K562 (cell line): ENCODE results near the gene OBSCN.

Experiments used
- GMEB1 ChIP-seq: fragments of 250-450 bp; sonication (Bioruptor Pico); IDR thresholded peaks from 2 replicates; pipeline ENCODE4 v1.4.0; 2020; ENCODE audit warnings: mild to moderate bottlenecking
- KDM2B ChIP-seq: fragments of 250-450 bp; sonication (Bioruptor Pico); IDR thresholded peaks from 2 replicates; pipeline ENCODE4 v1.8.0; 2021; ENCODE audit warnings: mild to moderate bottlenecking, moderate library complexity
- POLR2AphosphoS2 ChIP-seq: IDR thresholded peaks from 2 replicates; pipeline ENCODE4 v1.6.1; 2012; ENCODE audit warnings: low read length, improper control_type of control experiment
- TAF1 ChIP-seq: IDR thresholded peaks from 2 replicates; pipeline ENCODE4 v1.6.1; 2011; ENCODE audit warnings: mild to moderate bottlenecking, low read length, moderate library complexity; ENCODE audit not compliant: insufficient read depth, control insufficient read depth, severe bottlenecking; ENCODE audit errors: extremely low read depth
- TF ChIP-seq, protein P1 (sequence below), 3 experiments: IDR thresholded peaks in 2 of 3; conservative IDR thresholded peaks in 1 of 3; 2 replicates each; pipeline ENCODE4 v1.5.1; 2011 to 2012; ENCODE audit warnings: low read length in 3 of 3, mild to moderate bottlenecking in 3 of 3, control low read depth in 2 of 3, improper control_type of control experiment in 1 of 3, inconsistent platforms in 1 of 3, low read depth in 1 of 3, mixed read lengths in 1 of 3, moderate library complexity in 1 of 3; ENCODE audit not compliant: insufficient read depth in 2 of 3

- TF ChIP-seq TAF1, result no peak
- TF ChIP-seq KDM2B, result no peak
- TF ChIP-seq POLR2AphosphoS2, result no peak
- TF ChIP-seq GMEB1 (CRISPR knock-in tag), result no peak
- TF ChIP-seq, protein P1, sequence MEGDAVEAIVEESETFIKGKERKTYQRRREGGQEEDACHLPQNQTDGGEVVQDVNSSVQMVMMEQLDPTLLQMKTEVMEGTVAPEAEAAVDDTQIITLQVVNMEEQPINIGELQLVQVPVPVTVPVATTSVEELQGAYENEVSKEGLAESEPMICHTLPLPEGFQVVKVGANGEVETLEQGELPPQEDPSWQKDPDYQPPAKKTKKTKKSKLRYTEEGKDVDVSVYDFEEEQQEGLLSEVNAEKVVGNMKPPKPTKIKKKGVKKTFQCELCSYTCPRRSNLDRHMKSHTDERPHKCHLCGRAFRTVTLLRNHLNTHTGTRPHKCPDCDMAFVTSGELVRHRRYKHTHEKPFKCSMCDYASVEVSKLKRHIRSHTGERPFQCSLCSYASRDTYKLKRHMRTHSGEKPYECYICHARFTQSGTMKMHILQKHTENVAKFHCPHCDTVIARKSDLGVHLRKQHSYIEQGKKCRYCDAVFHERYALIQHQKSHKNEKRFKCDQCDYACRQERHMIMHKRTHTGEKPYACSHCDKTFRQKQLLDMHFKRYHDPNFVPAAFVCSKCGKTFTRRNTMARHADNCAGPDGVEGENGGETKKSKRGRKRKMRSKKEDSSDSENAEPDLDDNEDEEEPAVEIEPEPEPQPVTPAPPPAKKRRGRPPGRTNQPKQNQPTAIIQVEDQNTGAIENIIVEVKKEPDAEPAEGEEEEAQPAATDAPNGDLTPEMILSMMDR (IDR thresholded peaks at IDR 0.05 in 2 of 3, conservative IDR thresholded peaks at IDR 0.05 in 1 of 3; ENCODE audit: insufficient read depth in 2 of 3, low read depth in 1 of 3, low read length in 3 of 3), result peak in 2 of 3 experiments; percentile 13 to 18; a peak in 2 of 6 replicates
These were observed 154.5 kb downstream of the OBSCN start for GRCh38 chr1:228362141-228362883.
